GM23248 (cell line): ENCODE results near the gene SLC7A1.

Experiments
- EZH2 ChIP-seq: fragments of 200-600 bp; sonication (generic); IDR thresholded peaks from 2 replicates; pipeline ENCODE4 v1.6.1; 2018; ENCODE audit warnings: antibody characterized with exemption, mild to moderate bottlenecking; ENCODE audit not compliant: insufficient read depth, poor library complexity, severe bottlenecking
- EZH2phosphoT487 ChIP-seq: fragments of 200-600 bp; sonication (generic); IDR thresholded peaks from 2 replicates; pipeline ENCODE4 v1.6.1; 2018; ENCODE audit warnings: antibody characterized with exemption, moderate library complexity, mild to moderate bottlenecking, low read depth; ENCODE audit not compliant: insufficient read depth

- TF ChIP-seq EZH2 (no peak), EZH2phosphoT487 (no peak)
Observed at GRCh38 chr13:29598321-29598720, 2.8 kb upstream of the SLC7A1 start.
